HCT116 (cell line): ENCODE measurements around the gene JAK3. TPM values are rescaled to one million over a fixed set of nuclear protein-coding genes. Genes with fewer than 3 reads are reported as not detected.

Experiments
- ATAC-seq: fragments of 200-7000 bp; cut with Tn5 transposase; 2 replicates; pipeline ENCODE4 v1.9.1; 2020; ENCODE audit warnings: mild to moderate bottlenecking, moderate library complexity
- BruUV-seq: library from RNA; stranded (reverse); fragments of 400-500 nt; replicated peaks from 2 replicates; lab custom pipeline; 2021; lab: Mats Ljungman, UMichigan
- CTCF ChIA-PET: fragments of 300-600 bp; sonication (Branson Sonifier 250); formaldehyde crosslinking; loops from one replicate; lab custom pipeline; 2021; ENCODE audit warnings: antibody characterized with exemption; lab: Charles Lee
- POLR2A ChIA-PET: fragments of 300-600, 350-600 bp; sonication (Branson Sonifier 250); formaldehyde crosslinking; loops from one replicate; lab custom pipeline; 2021; ENCODE audit warnings: antibody characterized with exemption; lab: Charles Lee
- RAD21 ChIA-PET, 2 experiments: fragments of 300-600 bp; sonication (Branson Sonifier 250); formaldehyde crosslinking; loops; one replicate each; lab custom pipeline; 2023; ENCODE audit warnings: low total read pairs in 2 of 2; ENCODE audit not compliant: uncharacterized antibody in 2 of 2, unreplicated experiment in 2 of 2, low non-redundant PET in 1 of 2; lab: Charles Lee
- DNase-seq: peaks from one replicate; pipeline ENCODE4 v3.0.0-alpha.2; 2010; ENCODE audit warnings: low read depth, low spot score
- H2AFZ ChIP-seq: fragments of 200-600 bp; shearing (Covaris generic), sonication (generic); 2 replicates; pipeline ENCODE4 v1.6.1; 2017; ENCODE audit warnings: low read depth, mixed run types, mixed read lengths, antibody characterized with exemption, low read length; ENCODE audit not compliant: poor library complexity, severe bottlenecking
- H3K27ac ChIP-seq: 2 replicates; pipeline ENCODE4 v1.5.1; 2012; ENCODE audit warnings: low read depth, low read length
- H3K27me3 ChIP-seq: fragments of 200-600 bp; sonication (generic); 2 replicates; pipeline ENCODE4 v1.6.1; 2016; ENCODE audit warnings: mixed run types, low read length, mixed read lengths; ENCODE audit not compliant: insufficient read depth
- H3K36me3 ChIP-seq, 2 experiments: fragments of 200-500 bp in 1 of 2; fragments of 200-600 bp in 1 of 2; sonication (Bioruptor generic) in 1 of 2; sonication (generic) in 1 of 2; 2 replicates each; pipeline versions ENCODE4 v1.5.1 to v1.6.1; 2014 to 2016; ENCODE audit warnings: low read length in 2 of 2, inconsistent platforms in 1 of 2, mixed read lengths in 1 of 2, mixed run types in 1 of 2; ENCODE audit not compliant: insufficient read depth in 2 of 2, control insufficient read depth in 1 of 2
- H3K4me1 ChIP-seq, 2 experiments: fragments of 200-600 bp in 1 of 2; sonication (generic) in 1 of 2; 2 replicates each; pipeline versions ENCODE4 v1.5.1 to v1.6.1; 2012 to 2017; ENCODE audit warnings: low read length in 2 of 2, inconsistent platforms in 1 of 2, mild to moderate bottlenecking in 1 of 2, mixed read lengths in 1 of 2, mixed run types in 1 of 2, moderate library complexity in 1 of 2; ENCODE audit not compliant: insufficient read depth in 2 of 2, control insufficient read depth in 1 of 2
- H3K4me2 ChIP-seq: fragments of 200-600 bp; sonication (generic); 2 replicates; pipeline ENCODE4 v1.6.1; 2017; ENCODE audit warnings: mixed run types, low read length, mixed read lengths
- H3K4me3 ChIP-seq, 2 experiments: fragments of 200-600 bp in 1 of 2; sonication (generic) in 1 of 2; replicated peaks in 1 of 2; 2 replicates each; pipeline ENCODE4 v1.5.1; 2011 to 2016; ENCODE audit warnings: low read length in 2 of 2, control low read depth in 1 of 2, low read depth in 1 of 2, mild to moderate bottlenecking in 1 of 2, mixed read lengths in 1 of 2, mixed run types in 1 of 2
- H3K79me2 ChIP-seq: fragments of 200-600 bp; sonication (generic); 2 replicates; pipeline ENCODE4 v1.6.1; 2017; ENCODE audit warnings: mild to moderate bottlenecking, mixed run types, low read length, moderate library complexity, mixed read lengths; ENCODE audit not compliant: insufficient read depth
- H3K9ac ChIP-seq: fragments of 200-600 bp; sonication (generic); 2 replicates; pipeline ENCODE4 v1.6.1; 2016; ENCODE audit warnings: low read length, mixed read lengths
- H3K9me2 ChIP-seq: fragments of 200-600 bp; sonication (generic), shearing (Covaris generic); 2 replicates; pipeline ENCODE4 v1.6.1; 2017; ENCODE audit warnings: mixed run types, mild to moderate bottlenecking, moderate library complexity; ENCODE audit not compliant: insufficient read depth
- H3K9me3 ChIP-seq, 2 experiments: fragments of 200-500 bp in 1 of 2; fragments of 200-600 bp in 1 of 2; sonication (Bioruptor generic) in 1 of 2; sonication (generic) in 1 of 2; 2 replicates each; pipeline ENCODE4 v1.6.1; 2014 to 2017; ENCODE audit warnings: low read length in 2 of 2, mixed read lengths in 2 of 2, inconsistent platforms in 1 of 2, low read depth in 1 of 2, mild to moderate bottlenecking in 1 of 2, mixed run types in 1 of 2, moderate library complexity in 1 of 2; ENCODE audit not compliant: control insufficient read depth in 1 of 2, insufficient read depth in 1 of 2
- H4K20me1 ChIP-seq: fragments of 200-600 bp; sonication (generic), shearing (Covaris generic); 2 replicates; pipeline ENCODE4 v1.6.1; 2017; ENCODE audit warnings: mixed run types, mild to moderate bottlenecking, moderate library complexity; ENCODE audit not compliant: insufficient read depth
- EZH2 ChIP-seq: fragments of 200-600 bp; sonication (generic); IDR thresholded peaks from 2 replicates; pipeline ENCODE4 v1.6.1; 2017; ENCODE audit warnings: antibody characterized with exemption, mixed run types
- EZH2phosphoT487 ChIP-seq: fragments of 200-600 bp; IDR thresholded peaks from 2 replicates; pipeline ENCODE4 v1.6.1; 2018; ENCODE audit warnings: antibody characterized with exemption, borderline replicate concordance
- POLR2AphosphoS5 ChIP-seq: IDR thresholded peaks from 2 replicates; pipeline ENCODE4 v1.6.1; 2011; ENCODE audit warnings: mild to moderate bottlenecking, low read depth, low read length, moderate library complexity
- SP1 ChIP-seq: IDR thresholded peaks from 2 replicates; pipeline ENCODE4 v1.6.1; 2012; ENCODE audit warnings: low read depth
- TCF7L2 ChIP-seq: IDR thresholded peaks from 2 replicates; pipeline ENCODE4 v1.7.0; 2011; ENCODE audit warnings: borderline replicate concordance, inconsistent platforms; ENCODE audit not compliant: insufficient read depth, insufficient read length; ENCODE audit errors: extremely low read depth
- ZBTB33 ChIP-seq: IDR thresholded peaks from 2 replicates; pipeline ENCODE4 v1.6.1; 2011; ENCODE audit warnings: mild to moderate bottlenecking, low read length, moderate library complexity; ENCODE audit not compliant: insufficient replicate concordance; ENCODE audit errors: extremely low read depth
- ZNF274 ChIP-seq: fragments of 200-500 bp; sonication (Bioruptor generic); IDR thresholded peaks from 2 replicates; pipeline ENCODE4 v1.6.1; 2014; ENCODE audit warnings: mild to moderate bottlenecking, low read depth, low read length, inconsistent platforms
- intact Hi-C: fragments of 100-400 bp; cut with micrococcal nuclease; formaldehyde crosslinking; loops from 2 replicates; pipeline ENCODE4 v1.10.0; 2022
- total RNA-seq: library from RNA; stranded (reverse); gene quantifications from one replicate; pipeline ENCODE4 v1.2.1, GENCODE V29; 2021; ENCODE audit not compliant: unreplicated experiment
- TF ChIP-seq, protein P1 (sequence below): IDR thresholded peaks from 2 replicates; pipeline ENCODE4 v1.6.1; 2012
- TF ChIP-seq, protein P2 (sequence below), 3 experiments: fragments of 200-600 bp in 1 of 3; sonication (generic) in 1 of 3; IDR thresholded peaks in 2 of 3; conservative IDR thresholded peaks in 1 of 3; 2 replicates each; pipeline ENCODE4 v1.5.1; 2012 to 2017; ENCODE audit warnings: low read depth in 2 of 3, low read length in 2 of 3, antibody characterized with exemption in 1 of 3, borderline replicate concordance in 1 of 3, control low read depth in 1 of 3, mild to moderate bottlenecking in 1 of 3, mixed read lengths in 1 of 3, mixed run types in 1 of 3, moderate library complexity in 1 of 3; ENCODE audit not compliant: insufficient read depth in 1 of 3

Gene JAK3
- total RNA-seq, 1 experiment from 2014 or later: 5.7 TPM

DNA sequence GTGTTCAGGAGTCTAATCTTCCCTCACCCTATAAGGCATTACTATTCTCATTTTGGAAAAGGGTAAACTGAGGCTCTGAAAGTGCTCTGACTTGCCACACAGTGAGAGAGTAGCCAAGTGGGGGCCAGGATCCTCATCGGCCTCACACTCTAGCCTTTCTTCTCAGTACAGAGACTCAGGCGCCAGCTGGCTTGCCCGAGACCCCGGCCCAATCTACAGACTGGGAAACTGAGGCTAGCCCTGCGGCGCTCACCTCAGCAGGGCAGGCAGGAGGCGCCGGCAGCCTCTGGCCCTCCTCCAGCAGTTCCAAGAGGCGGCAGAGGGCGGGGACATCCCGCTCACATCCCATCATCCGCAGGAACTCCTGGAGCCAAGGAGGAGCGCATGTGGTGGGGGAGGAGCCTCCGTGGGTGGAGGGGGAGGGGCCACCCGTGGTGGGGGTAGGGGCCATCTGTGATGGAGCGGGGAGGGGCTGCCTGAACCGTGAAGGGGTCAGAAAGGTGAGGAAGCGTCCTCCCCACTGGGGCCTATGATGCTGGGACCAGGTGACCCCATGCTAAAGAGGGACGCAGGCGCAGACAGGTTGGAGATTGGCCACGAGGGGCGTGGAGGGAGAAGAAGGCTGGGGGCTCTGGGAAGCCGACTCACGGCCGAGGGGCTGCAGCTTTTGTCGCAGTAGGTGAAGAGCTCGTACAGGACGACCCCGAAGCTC, 17.8 kb downstream of the JAK3 start:
- H2AFZ ChIP-seq: peak overlapping the region; percentile 23

More for the DNA sequence above, 17.8 kb downstream of the JAK3 start:
- ATAC-seq (peak; percentile 79), DNase-seq (peak; percentile 72)
- Histone ChIP-seq H3K36me3 (no peaks in the 10 kb centered on the region), H3K79me2 (no peaks in the 10 kb centered on the region), H3K9me3 (no peaks in the 10 kb centered on the region), H3K9me2 (no peaks in the 10 kb centered on the region), H3K27ac (peak overlapping the region; percentile 97), H3K4me2 (peak overlapping the region; percentile 95), H3K27me3 (no peaks in the 10 kb centered on the region), H3K4me1 (peaks cover 12 to 26% of the 10 kb centered on the region in 2 experiments), H4K20me1 (no peaks in the 10 kb centered on the region), H3K4me3 (peak overlapping the region; percentile 52 to 68), H3K9ac (peak overlapping the region; percentile 71)
- POLR2A ChIA-PET: interaction anchor here (0.6 to 2.4 kb wide), 10 partner anchors 12 to 177 kb away, joined by 3 to 37 read pairs (median 5); partner anchors contain the start of genes B3GNT3 and RPL18A
- RAD21 ChIA-PET: interaction anchor here (0.6 to 1.0 kb wide), 3 partner anchors 13 to 28 kb away, joined by 3 to 4 read pairs (median 3); no protein-coding TSS in a partner anchor
- intact Hi-C loops: no loop called here
- TF ChIP-seq ZBTB33 (no peak), ZNF274 (no peak), SP1 (no peak), EZH2 (no peak), TCF7L2 (peak; percentile 15), EZH2phosphoT487 (no peak), POLR2AphosphoS5 (peak; percentile 52)
- TF ChIP-seq, protein P1, sequence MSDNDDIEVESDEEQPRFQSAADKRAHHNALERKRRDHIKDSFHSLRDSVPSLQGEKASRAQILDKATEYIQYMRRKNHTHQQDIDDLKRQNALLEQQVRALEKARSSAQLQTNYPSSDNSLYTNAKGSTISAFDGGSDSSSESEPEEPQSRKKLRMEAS: peak; percentile 54; the same call in 1 of the 2 replicates
- TF ChIP-seq, protein P2, sequence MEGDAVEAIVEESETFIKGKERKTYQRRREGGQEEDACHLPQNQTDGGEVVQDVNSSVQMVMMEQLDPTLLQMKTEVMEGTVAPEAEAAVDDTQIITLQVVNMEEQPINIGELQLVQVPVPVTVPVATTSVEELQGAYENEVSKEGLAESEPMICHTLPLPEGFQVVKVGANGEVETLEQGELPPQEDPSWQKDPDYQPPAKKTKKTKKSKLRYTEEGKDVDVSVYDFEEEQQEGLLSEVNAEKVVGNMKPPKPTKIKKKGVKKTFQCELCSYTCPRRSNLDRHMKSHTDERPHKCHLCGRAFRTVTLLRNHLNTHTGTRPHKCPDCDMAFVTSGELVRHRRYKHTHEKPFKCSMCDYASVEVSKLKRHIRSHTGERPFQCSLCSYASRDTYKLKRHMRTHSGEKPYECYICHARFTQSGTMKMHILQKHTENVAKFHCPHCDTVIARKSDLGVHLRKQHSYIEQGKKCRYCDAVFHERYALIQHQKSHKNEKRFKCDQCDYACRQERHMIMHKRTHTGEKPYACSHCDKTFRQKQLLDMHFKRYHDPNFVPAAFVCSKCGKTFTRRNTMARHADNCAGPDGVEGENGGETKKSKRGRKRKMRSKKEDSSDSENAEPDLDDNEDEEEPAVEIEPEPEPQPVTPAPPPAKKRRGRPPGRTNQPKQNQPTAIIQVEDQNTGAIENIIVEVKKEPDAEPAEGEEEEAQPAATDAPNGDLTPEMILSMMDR (IDR thresholded peaks at IDR 0.05 in 2 of 3, conservative IDR thresholded peaks at IDR 0.05 in 1 of 3; ENCODE audit: borderline replicate concordance in 1 of 3, insufficient read depth in 1 of 3, low read depth in 2 of 3, low read length in 2 of 3): 0 out of 6 replicates have a peak, but pooled peaks of 1 of the 3 experiments have one; percentile 16
- BruUV-seq: TSS peak; percentile 47
- CTCF ChIA-PET: interaction anchor here (0.6 to 1.4 kb wide), 8 partner anchors 10 to 389 kb away, joined by 3 to 17 read pairs (median 4); partner anchors contain the start of gene RPL18A
